ENCODE results near the gene KIRREL3.

KIRREL3 gene

DNA sequence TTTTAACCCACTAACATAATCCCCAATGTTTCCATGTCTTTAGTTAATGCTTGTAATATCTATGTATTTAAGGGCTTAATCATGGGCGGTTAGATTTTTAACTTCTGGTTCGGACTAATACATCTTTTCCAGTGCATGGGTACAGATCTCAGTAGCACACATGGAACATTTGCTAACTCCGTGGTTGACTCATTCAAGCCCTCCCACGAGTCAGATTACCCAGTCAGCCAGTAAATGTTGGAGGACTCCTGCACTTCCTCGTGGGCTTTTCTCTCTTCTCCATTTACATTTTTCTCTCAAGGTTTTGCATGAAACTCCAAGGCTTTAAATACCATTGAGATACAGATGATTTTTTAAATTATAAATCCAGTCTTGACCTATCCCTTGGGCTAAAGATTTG, 331.2 kb downstream of the KIRREL3 start:
- DNase-seq (ENCODE audit: low read depth) = peak; percentile 31

DNA sequence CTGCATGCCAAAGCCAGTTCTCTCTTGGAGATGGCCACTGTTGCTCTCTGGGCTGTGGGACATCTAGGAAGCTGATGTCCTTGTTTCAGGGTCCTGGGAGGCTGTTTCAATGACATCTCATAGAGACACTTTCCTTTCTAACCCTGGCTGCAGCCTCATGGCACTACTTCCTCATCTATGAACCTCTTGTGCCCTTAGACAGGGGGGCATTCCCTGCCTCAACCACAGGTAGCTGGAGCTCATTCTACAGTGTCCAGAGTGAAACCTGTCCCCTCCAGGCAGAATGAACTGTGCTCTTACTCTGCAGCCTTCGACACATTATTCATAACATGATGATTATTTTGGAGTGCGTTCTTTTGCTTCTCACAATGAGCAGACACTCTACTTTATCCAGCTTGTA, 335.9 kb downstream of the KIRREL3 start:
- DNase-seq (ENCODE audit: low read depth) = no peak

- no peak for DNase-seq (ENCODE audit: low read depth)
Measured at GRCh38 chr11:126663749-126664592, 336.6 kb downstream of the KIRREL3 start.

DNA sequence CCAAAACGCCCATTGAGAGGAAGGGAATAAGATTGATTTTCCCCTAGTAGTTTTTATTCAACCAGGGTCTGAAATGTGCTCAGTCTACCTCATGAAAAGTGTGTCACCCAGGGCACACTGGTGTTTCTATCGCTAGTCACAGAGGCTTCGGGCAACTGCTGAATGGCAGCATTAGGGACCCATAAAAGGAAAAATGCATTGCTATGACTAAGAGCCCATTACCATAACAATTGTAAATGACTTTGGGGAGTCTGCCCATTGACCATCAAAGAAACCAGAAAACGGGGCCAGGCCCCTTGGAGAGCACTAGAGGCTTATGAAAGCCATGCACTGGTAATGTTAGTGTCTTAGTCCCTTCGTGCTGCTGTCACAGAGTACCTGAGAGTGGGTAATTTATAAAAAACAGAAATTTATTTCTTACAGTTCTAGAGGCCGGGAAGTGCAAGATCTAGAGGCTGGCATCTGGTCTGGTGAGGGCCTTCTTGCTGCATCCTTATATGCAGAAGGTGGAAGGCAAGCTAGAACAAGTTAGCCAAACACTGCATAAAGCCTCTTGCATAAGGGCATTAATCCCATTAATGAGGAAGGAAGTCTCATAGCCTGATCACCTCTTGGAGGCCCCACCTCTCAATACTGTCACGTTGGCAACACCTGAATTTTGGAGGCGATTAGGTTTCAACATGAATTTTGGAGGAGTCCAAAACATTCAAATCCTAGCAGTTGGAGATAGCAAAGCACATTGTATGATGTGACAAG, 338.4 kb downstream of the KIRREL3 start:
- no peak for DNase-seq (ENCODE audit: low read depth)

DNA sequence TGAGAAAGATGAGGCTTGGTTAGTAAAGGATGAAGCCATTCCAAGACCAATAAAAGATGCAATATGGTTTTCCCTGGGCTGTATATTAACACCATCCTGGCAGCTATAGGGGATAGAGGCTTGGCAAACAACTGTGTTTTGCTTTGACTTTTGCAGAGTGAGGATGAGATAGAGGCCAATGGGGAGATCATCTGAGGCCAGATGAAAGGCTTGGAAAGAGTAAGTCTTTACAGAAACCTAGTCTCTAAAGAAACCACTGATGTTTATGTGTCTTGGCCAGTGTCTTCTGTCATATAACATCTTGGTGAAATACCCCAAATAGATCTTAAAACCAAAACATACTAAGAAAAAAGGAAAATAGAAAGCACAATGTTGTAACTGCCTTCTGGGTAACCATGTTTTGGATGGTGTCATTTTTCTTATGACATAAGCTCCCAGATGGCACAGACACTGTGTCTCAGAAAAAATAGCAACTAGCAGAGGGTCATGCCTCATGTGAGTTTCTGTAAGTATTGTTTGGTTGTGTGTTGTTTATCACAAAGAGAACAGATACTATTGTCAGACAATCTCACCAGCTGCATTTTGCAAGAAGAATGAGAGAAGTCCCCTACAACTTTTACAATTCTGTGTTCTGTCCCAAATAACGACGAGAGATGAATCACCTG, 339.7 kb downstream of the KIRREL3 start:
- DNase-seq (ENCODE audit: low read depth) = no peak

- no peak for DNase-seq (ENCODE audit: low read depth)
Measured at GRCh38 chr11:126660321-126660720, 340.2 kb downstream of the KIRREL3 start.

- no peak for DNase-seq (ENCODE audit: low read depth)
Measured at GRCh38 chr11:126658306-126659056, 342.1 kb downstream of the KIRREL3 start.

GRCh38 chr11:126655807-126656128, 344.8 kb downstream of the KIRREL3 start:
- DNase-seq (ENCODE audit: low read depth) = no peak

DNA sequence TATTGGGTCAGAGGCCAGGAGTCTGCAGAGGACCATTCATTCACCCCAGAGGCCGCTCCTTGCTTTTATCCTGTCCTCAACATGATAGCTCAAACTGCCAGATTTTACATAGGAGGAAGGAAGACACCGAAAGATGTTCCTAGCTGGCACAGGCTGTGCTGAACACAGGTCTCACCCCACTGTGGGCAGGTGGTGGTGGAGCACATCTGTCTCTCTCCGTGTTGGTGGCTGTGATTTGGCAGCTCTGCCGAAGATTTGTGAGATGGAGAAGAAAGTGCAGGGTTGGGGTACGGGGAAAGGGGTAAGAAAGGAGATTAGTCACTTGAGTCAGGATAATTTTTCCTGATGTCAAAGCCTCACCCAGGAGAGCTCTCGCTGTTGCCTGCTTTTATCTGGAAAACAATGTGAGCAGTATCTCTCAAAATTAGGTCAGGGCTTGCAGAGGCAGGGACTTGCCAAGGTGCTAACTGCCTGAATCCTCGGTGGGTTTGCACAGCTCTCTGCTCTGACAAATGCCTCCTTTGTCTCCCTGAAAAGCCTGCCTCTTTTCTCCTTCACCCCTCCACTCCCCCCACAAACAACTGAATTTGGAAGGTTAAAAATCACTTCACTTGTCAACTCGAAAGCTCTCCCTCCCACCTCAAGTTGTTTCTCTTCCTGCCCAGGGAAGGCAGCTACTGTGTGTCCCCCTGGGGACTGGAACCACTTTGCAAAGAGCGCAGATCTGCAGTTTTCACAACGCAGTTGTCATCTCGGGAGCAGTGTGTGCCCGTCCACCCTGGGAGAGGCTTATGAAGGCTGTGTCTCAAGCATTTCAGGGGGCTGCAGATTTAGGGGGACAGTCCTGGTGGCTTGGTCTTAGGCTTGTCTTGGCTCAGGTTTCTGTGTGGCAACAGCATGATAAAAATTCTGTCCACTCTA, 345.4 kb downstream of the KIRREL3 start:
- DNase-seq (ENCODE audit: low read depth) = no peak

GRCh38 chr11:126653040-126653439, 347.5 kb downstream of the KIRREL3 start:
- DNase-seq (ENCODE audit: low read depth) = no peak

GRCh38 chr11:126647735-126648134, 352.8 kb downstream of the KIRREL3 start:
- peak; percentile 67 for DNase-seq (ENCODE audit: low read depth)

DNA sequence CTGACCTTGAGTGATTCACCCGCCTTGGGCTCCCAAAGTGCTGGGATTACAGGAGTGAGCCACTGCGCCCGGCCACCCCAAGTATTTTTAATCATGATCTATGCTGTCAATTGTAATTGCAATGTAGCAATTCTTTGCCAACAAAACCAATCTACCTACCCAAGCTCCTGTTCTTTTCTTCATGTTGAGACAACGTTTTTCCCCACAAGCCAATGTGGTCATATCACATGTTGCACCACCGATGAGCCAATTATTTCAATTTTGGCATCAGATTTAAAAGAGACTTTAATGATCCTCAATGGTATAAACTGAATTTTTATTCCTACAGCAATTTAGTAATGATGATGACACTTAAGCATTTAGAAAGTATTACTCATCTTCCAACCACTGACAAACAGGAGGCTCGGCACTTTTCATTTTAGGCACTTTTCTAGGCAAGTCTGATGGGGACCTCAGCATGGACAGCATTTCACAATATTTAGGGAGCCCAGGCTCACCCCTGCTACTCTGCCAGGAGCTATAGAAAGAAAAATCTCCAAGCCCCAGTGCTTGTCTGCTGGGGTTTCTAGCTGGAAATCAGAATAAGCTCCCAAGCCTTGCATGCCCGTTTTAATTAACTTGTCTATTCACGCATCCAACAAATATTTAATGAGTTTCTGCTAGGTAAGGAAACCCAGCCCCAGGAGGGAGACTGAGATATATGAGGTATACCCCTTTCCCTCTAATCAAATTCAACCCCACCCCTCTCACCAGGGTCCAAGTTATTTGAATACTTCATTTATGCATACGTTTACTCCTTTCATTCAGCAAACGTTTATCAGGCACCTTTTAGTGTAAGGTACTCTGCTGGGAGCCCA, 353.6 kb downstream of the KIRREL3 start:
- DNase-seq (ENCODE audit: low read depth) = no peak

DNA sequence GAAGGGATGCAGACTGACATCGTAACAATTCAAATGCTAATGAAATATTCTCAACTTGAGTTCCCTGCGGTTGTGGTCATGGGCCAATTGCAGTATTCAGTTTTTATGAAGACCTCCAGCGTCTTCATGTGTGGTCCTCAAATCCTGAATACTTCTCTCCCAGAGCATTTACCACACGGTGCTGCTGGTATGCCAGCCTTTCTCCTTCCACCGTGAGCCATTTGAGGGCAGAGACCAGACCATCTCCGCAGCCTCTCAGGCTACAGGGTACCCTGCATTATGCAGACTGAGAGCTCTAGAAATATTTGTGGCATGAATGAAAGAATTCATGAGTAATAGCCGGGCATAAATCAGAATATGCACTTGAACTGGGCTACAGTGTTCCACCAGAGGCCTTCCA, 355.4 kb downstream of the KIRREL3 start:
- no peak for DNase-seq (ENCODE audit: low read depth)

GRCh38 chr11:126640186-126640585, 360.4 kb downstream of the KIRREL3 start:
- no peak for DNase-seq (ENCODE audit: low read depth)

GRCh38 chr11:126639692-126640091, 360.9 kb downstream of the KIRREL3 start:
- no peak for DNase-seq (ENCODE audit: low read depth)

DNA sequence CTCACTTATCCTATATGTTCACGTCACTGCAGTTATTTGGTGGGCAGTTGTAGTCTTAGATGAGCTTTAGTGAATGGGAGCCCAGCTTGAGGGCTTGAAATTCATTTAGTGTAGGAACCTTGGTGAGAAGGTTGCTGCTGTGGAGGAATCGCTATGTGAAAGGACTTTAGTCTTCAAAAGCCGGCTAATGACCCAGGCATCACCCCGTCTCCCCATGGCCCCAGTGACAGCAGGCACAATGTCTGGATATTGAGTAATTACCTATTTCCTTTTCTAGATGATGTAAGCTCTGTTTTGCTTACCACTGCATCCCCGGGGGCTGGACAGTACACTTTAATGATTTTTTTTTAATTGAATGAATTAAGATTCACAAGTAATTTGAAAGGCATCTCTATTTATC, 361.9 kb downstream of the KIRREL3 start:
- DNase-seq (ENCODE audit: low read depth) = no peak

DNA sequence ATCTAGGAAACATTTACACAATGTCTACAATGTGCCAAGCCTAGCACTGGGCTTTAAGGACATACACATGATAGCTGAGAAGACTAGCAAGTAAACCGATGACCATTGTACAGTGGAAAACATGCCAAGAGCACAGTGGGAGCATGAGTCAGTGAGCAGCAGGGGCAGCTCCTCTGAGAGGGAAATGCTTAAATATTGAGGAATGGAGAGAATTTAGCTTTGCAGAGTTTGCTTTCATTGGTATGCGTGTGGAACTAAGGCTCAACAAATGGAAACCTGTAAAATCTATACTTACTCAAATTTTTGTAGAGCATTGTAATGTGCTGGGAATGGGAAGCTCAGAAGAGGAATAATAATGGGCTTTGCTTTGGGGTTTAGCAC, 362.8 kb downstream of the KIRREL3 start:
- peak; percentile 89 for DNase-seq (ENCODE audit: low read depth)

- DNase-seq (ENCODE audit: low read depth) = no peak
Measured at GRCh38 chr11:126636911-126637794, 363.4 kb downstream of the KIRREL3 start.

DNA sequence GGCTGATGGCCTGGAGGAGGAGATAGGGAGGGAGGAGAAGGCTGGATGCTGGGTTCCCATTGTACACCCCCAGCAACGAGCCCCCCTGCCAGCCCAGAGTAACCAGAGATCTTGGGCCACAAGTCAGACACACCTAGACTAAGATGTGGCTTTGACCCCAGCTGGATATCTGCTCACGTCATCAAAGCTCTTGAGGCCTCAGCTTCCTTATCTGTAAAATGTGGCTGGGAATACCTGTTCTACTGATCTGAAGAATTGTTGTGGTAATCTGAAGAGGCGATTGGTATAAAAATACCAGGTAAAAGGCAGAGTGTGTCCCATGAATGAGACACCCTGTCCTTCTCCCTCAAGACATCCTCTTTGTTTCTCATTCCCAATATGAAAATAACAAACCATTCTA, 365.1 kb downstream of the KIRREL3 start:
- DNase-seq (ENCODE audit: low read depth) = no peak
